Activated naive CD4-positive, alpha-beta T cell treated with anti-CD3 and anti-CD28 coated beads, Interleukin-2, amount 50 U/mL, for 24 hours (primary cell): ENCODE measurements around the gene PRKG1.

Experiments used
- H3K27ac Mint-ChIP-seq: one replicate; pipeline ENCODE4 v1.8.0; 2021; ENCODE audit warnings: mild to moderate bottlenecking, mixed read lengths
- H3K27me3 Mint-ChIP-seq: one replicate; pipeline ENCODE4 v1.8.0; 2021; ENCODE audit warnings: mixed read lengths
- H3K36me3 Mint-ChIP-seq: one replicate; pipeline ENCODE4 v1.8.0; 2021; ENCODE audit warnings: mixed read lengths
- H3K4me1 Mint-ChIP-seq: one replicate; pipeline ENCODE4 v1.8.0; 2021; ENCODE audit warnings: mixed read lengths
- H3K4me3 Mint-ChIP-seq: one replicate; pipeline ENCODE4 v1.8.0; 2021; ENCODE audit warnings: mild to moderate bottlenecking, mixed read lengths
- H3K9me3 Mint-ChIP-seq: one replicate; pipeline ENCODE4 v1.8.0; 2021; ENCODE audit warnings: mixed read lengths

The PRKG1 gene

DNA sequence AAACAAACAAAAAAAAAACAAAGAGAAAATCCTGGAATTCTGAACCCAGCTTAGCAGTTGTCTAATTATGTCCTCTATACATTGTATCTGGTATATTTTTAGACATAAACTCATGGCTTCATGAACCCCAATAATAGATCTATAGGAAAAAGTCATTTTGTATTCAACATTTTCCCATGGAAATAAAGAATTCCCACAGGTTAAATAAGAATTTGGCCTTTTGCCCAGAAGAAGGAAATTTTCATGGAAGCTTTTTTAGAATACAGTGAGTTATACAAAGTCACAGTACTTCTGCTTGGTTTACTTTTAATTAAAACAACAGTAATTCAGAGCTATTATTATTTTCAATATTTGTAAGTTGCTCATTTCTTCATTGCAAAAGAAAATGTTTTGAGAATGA is 2.1 kb upstream of the PRKG1 start:
- peaks cover 26% of the 10 kb centered on the region for H3K27me3 Mint-ChIP-seq
- H3K4me3 Mint-ChIP-seq = no peak overlapping the region
- no peaks in the 10 kb centered on the region for H3K36me3 Mint-ChIP-seq
- H3K27ac Mint-ChIP-seq = no peak overlapping the region
- H3K4me1 Mint-ChIP-seq = peaks cover 7% of the 10 kb centered on the region
- H3K9me3 Mint-ChIP-seq = no peaks in the 10 kb centered on the region

DNA sequence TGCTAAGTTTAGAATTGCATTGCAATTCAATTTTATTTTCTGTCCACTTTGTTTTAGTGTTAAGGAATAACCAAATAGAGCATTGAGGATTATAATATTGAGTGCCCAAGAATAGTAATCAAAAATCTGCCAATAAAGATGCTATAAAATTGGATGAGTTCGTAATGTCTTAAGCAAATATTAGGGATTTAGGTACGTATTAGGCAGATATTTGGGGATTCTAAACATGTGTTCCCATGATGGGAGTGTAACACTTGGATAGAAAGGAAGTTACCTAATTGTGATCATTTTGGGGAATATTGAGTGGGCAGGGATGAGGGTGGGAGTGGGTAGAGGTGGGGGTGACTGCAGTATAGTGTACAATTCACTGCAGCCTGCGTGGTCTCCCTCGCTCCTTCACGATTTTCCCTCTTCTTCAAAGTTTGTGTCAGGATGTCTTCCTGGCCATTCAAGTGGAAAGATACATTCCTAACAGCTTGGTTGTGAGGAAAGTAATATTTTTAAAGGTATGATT is 1.3 kb upstream of the PRKG1 start:
- Mint-ChIP-seq H3K36me3 (no peaks in the 10 kb centered on the region), H3K4me3 (no peak overlapping the region), H3K27ac (no peak overlapping the region), H3K27me3 (peaks cover 26% of the 10 kb centered on the region), H3K4me1 (peaks cover 7% of the 10 kb centered on the region), H3K9me3 (no peaks in the 10 kb centered on the region)

DNA sequence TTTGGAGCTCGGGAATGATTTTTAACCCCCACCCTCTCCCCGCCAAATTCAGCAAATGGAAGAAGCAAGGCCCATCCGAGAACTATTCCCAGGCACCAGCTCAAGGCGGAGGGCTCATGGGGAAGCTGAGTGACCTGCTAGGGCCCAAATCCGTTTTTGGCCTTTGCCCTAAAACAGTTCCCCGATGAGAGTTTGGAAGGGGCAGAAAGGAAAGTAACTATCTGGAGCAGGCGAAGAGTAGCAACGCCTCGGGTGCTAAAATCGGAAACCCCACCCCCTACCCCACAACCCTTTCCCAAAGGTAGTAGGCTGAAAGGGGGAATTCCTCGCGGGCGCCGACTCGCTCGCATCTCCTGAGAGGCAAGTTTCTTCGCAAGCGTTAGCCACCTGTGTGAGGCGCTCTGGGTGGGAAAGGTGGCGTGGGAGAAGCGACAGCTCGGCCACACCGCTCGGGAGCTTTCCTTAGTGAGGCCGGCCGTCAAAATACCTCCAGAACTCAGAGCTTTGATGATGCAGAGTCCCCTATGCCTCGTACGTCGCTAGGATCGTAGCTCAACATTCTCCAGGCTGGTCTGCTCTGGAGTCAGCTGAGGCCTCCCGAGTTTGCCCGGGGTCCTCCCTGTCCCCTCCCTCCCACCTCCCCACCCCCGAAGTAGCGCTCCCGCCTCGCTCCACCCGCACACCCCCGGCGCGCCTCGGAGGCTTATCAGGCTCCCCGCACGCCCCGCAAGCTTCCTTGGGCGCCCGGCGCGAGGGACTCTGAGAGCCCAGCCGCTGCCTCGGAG is 642 bp upstream of the PRKG1 start:
- Mint-ChIP-seq H3K36me3 (no peaks in the 10 kb centered on the region), H3K27me3 (peaks cover 26% of the 10 kb centered on the region), H3K9me3 (no peaks in the 10 kb centered on the region), H3K4me3 (peak overlapping the region; percentile 42), H3K4me1 (peaks cover 7% of the 10 kb centered on the region), H3K27ac (no peak overlapping the region)

DNA sequence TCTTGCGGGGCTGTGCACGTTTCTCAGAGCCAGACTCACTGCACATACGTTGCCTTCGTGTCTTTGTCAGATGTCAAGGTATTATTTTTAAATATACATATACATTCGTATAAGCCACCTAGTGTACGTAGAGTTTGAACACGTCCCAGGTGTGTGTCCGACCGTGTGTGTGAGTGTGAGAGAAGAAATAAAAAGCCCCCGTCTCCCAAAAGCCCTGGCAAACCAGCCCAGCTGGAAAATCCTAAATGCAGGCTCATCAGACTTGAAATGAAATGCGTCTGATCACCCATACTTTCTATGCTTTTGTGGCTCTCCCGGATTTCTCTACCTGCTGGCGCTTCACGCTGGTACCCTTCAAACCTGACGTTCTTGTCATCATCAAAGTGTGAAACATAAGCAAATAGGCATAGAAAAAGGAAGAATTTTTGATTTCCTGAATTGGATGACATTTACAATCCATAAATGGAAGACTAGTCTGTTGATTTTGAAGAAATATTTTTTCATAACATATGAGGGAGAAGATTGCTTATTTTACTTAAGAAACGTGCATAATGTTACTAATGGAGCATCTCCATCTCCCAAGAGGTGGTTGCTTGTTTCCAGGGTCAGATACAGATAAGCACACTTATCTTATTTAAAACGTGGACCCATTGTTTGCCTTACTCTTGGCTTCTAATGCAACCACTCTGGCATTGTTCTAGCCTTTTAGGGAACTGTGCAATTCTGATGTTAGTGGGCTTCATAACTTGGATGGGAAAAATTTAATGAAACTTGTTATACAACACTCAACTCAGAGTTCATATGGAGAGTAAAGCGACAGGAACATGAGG is 971 bp downstream of the PRKG1 start:
- no peaks in the 10 kb centered on the region for H3K9me3 Mint-ChIP-seq
- peaks cover 7% of the 10 kb centered on the region for H3K4me1 Mint-ChIP-seq
- peaks cover 26% of the 10 kb centered on the region for H3K27me3 Mint-ChIP-seq
- no peaks in the 10 kb centered on the region for H3K36me3 Mint-ChIP-seq
- H3K4me3 Mint-ChIP-seq = peak overlapping the region; percentile 73
- H3K27ac Mint-ChIP-seq = no peak overlapping the region

DNA sequence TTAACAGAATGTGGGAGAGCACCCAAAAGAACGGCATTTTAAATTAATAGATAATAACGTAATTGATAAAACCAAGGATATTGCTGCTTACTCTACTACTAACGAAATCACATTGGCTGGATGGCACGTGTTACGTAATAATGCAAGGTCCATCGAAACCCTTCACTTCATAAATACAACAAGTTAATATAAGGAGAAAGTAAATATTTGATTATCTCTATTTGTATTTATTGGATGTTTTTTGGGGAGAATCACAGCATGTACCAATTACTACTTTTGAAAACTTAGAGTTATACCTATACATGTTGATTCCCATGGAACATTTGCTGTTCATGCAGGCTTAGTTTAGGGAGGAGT is 1.6 kb downstream of the PRKG1 start:
- Mint-ChIP-seq H3K4me3 (no peak overlapping the region), H3K4me1 (peaks cover 7% of the 10 kb centered on the region), H3K36me3 (no peaks in the 10 kb centered on the region), H3K27me3 (peaks cover 26% of the 10 kb centered on the region), H3K27ac (no peak overlapping the region), H3K9me3 (no peaks in the 10 kb centered on the region)

DNA sequence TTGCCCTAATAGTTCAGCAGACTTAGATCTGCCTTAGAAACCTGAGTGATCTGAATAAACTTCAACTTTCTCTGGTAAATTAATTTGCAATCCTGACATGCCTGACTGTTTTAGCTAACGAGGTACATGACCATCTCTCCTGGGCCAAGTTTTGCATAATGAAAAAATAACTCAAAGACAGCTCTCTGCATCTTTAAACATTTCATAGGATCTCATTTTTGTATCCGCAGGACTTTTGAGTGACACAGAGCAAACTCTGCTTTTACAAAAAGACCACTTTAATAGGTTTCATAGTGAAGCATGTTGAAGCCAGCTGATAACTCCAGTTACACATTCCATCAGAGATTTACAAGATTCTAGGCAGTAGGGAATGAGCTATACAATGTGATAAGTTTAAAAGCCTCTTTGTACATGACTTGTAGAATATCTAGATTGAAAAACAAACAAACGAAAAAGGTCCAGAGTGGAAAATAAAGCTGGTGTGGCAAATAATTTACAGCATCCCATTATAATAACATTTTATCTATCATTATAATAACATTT is 2.1 kb downstream of the PRKG1 start:
- Mint-ChIP-seq H3K27ac (no peak overlapping the region), H3K27me3 (peaks cover 23% of the 10 kb centered on the region), H3K9me3 (no peaks in the 10 kb centered on the region), H3K4me3 (no peak overlapping the region), H3K4me1 (peaks cover 7% of the 10 kb centered on the region), H3K36me3 (no peaks in the 10 kb centered on the region)

DNA sequence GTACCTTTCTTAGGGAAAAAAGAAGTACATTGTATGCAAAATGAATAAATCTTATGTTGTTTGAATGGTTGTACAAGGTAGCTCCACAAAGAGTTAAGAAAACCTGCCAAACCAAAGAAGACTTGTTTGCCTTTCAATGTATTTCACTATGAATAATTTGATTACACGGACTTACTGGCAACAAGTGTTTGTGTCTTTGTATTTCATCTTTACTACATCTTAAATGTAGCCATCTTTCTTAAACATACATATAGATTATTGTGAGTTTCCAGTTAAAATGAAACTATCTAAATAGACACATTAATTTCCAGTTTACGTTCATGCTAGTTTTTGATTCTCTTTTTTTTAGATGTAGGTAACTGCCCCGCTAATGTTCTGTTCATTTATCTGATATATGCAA is 2.8 kb downstream of the PRKG1 start:
- Mint-ChIP-seq H3K9me3 (no peaks in the 10 kb centered on the region), H3K27me3 (peaks cover 23% of the 10 kb centered on the region), H3K4me3 (no peak overlapping the region), H3K4me1 (peaks cover 7% of the 10 kb centered on the region), H3K36me3 (no peaks in the 10 kb centered on the region), H3K27ac (no peak overlapping the region)

DNA sequence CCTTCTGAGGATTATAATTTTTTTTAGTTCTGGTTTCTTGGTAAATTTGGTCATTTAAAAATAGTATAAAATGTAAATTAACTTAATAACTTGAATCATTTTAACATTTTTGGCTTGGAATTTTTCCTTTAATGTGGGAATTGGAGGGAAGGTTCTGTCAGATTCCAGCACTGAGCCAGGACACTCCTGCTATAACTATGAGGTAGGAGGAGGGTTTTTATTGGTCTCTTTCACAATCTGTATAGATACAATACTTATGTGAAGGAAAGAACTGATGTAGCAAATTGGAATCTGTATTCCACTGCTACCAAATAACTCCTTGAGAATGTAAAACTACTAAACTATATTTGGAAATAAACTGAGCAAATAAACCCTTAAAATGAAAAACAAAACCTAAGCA is 3.2 kb downstream of the PRKG1 start:
- Mint-ChIP-seq H3K4me1 (peaks cover 7% of the 10 kb centered on the region), H3K36me3 (no peaks in the 10 kb centered on the region), H3K27ac (no peak overlapping the region), H3K27me3 (peaks cover 23% of the 10 kb centered on the region), H3K9me3 (no peaks in the 10 kb centered on the region), H3K4me3 (no peak overlapping the region)

DNA sequence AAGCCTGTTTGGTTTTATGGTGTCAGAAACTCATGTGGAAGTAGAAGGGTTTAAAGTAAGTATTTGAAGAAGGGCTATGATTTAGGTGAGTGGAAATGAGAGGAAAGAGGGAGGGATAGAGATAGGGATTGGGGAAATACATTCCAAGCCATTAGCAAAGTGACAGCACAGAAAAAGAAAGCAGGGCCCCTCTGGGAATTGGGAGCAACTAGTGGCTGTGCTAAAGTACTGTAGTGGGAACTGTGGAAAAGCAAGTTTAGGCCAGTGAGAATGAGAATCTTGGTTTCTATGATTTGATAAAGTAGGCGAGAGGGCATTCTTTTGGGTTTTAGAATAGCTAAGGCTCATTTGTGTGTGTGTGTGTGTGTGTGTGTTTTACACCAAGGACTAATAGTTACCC is 5.0 kb downstream of the PRKG1 start:
- H3K36me3 Mint-ChIP-seq = no peaks in the 10 kb centered on the region
- H3K4me1 Mint-ChIP-seq = peaks cover 4% of the 10 kb centered on the region
- H3K27me3 Mint-ChIP-seq = peaks cover 15% of the 10 kb centered on the region
- no peak overlapping the region for H3K4me3 Mint-ChIP-seq
- H3K9me3 Mint-ChIP-seq = no peaks in the 10 kb centered on the region
- H3K27ac Mint-ChIP-seq = no peak overlapping the region

DNA sequence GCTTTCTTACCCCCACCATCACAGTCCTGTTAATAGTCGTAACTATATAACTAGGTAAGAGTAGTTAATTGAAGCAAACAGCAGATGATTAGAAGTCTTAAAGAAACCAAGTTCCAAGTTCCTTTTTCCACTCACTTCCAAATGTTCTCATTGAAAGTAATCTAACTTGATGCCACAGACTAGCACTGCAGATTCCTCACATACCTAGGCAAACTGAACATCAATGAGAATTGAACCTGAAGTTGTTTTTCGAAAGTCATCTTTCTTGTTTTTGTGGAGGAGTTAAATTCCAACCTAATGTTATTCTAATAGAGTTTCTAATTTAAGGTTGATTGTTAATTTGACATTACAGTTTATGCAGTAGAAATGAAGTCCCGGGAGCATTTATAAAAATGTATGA is 5.5 kb downstream of the PRKG1 start:
- Mint-ChIP-seq H3K27me3 (peaks cover 14% of the 10 kb centered on the region), H3K4me1 (no peaks in the 10 kb centered on the region), H3K36me3 (no peaks in the 10 kb centered on the region), H3K9me3 (no peaks in the 10 kb centered on the region), H3K4me3 (no peak overlapping the region), H3K27ac (no peak overlapping the region)

DNA sequence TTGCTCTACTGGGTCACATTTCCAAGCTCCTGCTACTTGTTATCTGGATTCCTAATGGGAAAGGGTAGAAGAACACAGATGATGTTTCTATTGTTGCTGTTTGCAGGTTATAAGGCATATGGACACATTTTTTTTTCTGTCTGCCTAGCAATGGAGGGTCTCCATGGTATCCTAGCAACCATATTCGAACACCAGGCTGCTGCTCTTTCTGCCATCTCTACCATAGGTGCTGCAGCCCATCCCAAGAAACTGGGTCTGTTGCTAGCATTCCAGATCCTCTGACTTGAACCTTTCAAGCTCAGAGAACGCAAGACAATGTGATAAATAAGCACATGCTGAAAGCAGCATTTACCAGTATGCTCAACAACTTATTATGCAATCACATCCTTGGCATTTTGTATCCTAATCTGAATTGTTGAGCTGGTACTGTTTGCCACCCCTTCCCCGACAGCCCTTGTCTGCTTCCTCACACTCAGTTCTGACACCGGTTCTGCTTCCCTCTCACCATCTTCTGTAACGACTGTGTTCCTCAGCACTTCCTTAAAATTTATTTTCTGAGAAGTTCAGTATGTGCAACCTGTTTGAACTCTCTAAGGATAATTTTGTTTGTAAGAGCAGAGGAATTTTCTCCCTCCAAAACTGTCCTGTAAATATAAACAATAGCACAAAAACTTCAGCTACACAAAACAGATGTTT is 6.2 kb downstream of the PRKG1 start:
- no peak overlapping the region for H3K4me3 Mint-ChIP-seq
- H3K27me3 Mint-ChIP-seq = peaks cover 9% of the 10 kb centered on the region
- H3K27ac Mint-ChIP-seq = no peak overlapping the region
- H3K4me1 Mint-ChIP-seq = no peaks in the 10 kb centered on the region
- H3K9me3 Mint-ChIP-seq = no peaks in the 10 kb centered on the region
- no peaks in the 10 kb centered on the region for H3K36me3 Mint-ChIP-seq

DNA sequence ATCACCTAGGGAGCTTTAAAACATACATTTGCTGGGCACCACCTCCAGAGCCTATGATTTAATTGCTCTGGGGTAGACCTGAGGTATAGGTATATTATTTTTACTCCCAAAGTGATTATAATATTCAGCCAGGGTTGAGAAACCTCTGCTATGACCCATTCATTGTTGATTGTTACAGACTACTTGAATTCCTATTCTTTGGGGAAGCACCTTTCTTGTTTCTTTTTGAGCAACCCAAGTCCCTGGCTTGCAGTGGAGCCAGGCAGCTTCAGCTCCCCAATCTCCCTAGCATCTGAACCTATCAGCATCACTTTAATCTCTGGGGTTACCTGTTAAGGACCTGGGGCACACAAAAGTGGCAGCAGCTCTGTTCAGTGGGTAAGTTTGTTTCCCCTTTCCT is 8.6 kb downstream of the PRKG1 start:
- Mint-ChIP-seq H3K4me1 (no peaks in the 10 kb centered on the region), H3K4me3 (no peak overlapping the region), H3K27me3 (no peaks in the 10 kb centered on the region)

DNA sequence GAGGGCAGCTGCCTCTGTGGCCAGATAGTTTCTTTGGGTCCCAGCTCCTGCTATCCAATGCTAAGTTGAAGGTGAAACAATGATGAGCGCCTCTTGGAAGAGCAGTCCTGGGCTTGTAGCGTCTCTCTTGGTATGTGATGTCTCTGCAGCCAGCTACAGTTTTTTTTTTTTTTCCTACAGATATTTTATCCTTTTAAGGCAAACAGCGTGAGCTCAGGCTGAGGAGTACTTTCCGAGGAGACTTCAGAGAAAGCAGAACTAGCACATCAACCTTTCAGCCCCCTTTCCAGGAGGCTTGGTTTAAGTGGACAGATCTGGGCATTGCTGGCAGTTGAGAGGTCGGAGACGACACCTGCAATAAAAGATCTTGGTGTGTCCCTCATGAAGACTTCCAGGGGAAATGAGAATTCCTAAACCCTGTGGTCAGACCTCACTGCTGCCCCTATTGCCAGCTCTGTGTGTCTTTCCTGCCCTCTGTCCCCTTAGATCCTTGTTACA is 9.1 kb downstream of the PRKG1 start:
- Mint-ChIP-seq H3K4me1 (no peaks in the 10 kb centered on the region), H3K4me3 (no peak overlapping the region), H3K36me3 (no peaks in the 10 kb centered on the region), H3K27ac (no peak overlapping the region), H3K27me3 (no peaks in the 10 kb centered on the region), H3K9me3 (no peaks in the 10 kb centered on the region)

More for the DNA sequence above, 8.6 kb downstream of the PRKG1 start:
- Mint-ChIP-seq H3K9me3 (no peaks in the 10 kb centered on the region), H3K36me3 (no peaks in the 10 kb centered on the region), H3K27ac (no peak overlapping the region)

DNA sequence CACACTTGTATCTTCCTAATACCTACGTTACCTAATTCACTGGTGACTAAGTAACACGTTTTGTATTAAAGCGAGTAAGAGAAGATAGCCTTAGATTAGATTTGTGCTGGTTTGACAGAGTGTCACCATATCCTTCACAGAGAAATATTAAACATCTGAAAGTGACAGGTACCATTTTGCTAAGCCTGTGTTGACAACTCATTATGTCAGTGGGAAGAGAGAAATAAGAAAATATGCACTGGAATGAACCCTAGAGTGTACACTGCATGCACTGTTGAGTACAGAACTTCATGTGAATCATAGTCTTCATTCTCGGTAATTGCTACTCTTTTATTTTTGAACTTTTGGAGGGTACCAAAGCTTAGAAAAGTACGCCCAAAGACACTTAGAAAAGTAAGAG is 10.9 kb downstream of the PRKG1 start:
- Mint-ChIP-seq H3K27ac (no peak overlapping the region), H3K27me3 (no peaks in the 10 kb centered on the region), H3K4me3 (no peak overlapping the region), H3K36me3 (no peaks in the 10 kb centered on the region), H3K9me3 (no peaks in the 10 kb centered on the region), H3K4me1 (no peaks in the 10 kb centered on the region)

DNA sequence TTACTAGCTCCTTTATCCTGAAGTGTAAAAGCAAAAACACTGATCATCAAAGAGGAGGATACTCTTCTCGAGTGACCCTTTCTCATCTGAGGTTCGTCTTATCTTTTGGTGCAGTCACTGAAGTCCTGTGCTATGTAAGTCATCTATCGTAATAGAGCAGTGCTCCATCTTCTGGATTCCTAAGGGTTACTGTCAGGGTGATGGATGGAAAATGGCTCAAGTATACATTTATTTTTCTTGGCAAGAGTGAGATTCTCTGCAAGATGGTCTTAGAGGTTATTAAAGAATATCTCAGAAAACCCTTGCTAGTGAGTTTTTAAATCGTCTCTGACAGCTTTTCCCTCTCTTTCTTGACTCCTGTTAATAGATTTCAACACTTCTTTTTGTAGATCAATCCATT is 12.4 kb downstream of the PRKG1 start:
- Mint-ChIP-seq H3K4me1 (no peaks in the 10 kb centered on the region), H3K27ac (no peak overlapping the region), H3K36me3 (no peaks in the 10 kb centered on the region), H3K27me3 (no peaks in the 10 kb centered on the region), H3K9me3 (no peaks in the 10 kb centered on the region), H3K4me3 (no peak overlapping the region)
